Testis (tissue), 3 donors: Measurements from ENCODE around the gene ST7. TPM values are rescaled to one million over a fixed set of nuclear protein-coding genes. Genes with fewer than 3 reads are reported as not detected.

Experiments
- DNase-seq: peaks from one replicate; pipeline ENCODE4 v3.0.0-alpha.2; 2019
- H3K27ac ChIP-seq, 2 donors: fragments of 200-600 bp; sonication (generic); one replicate each; pipeline ENCODE4 v1.5.1; 2019
- H3K27me3 ChIP-seq: fragments of 200-600 bp; sonication (generic); one replicate; pipeline ENCODE4 v1.5.1; 2019
- H3K36me3 ChIP-seq: fragments of 200-600 bp; sonication (generic); one replicate; pipeline ENCODE4 v1.5.1; 2017; ENCODE audit warnings: low read depth; ENCODE audit errors: missing control alignments
- H3K4me1 ChIP-seq: fragments of 200-600 bp; sonication (generic); one replicate; pipeline ENCODE4 v1.5.1; 2019
- H3K4me3 ChIP-seq, 2 donors: fragments of 200-600 bp; sonication (generic); one replicate each; pipeline ENCODE4 v1.5.1; 2017 to 2019
- H3K9me3 ChIP-seq: fragments of 200-600 bp; sonication (generic); one replicate; pipeline ENCODE4 v1.5.1; 2017
- POLR2A ChIP-seq: fragments of 450-650 bp; IDR thresholded peaks from one replicate; pipeline ENCODE4 v1.6.1; 2017; ENCODE audit warnings: antibody characterized with exemption, mild to moderate bottlenecking, moderate library complexity
- WGBS, 2 donors: methylation state at CpG; one replicate each; pipeline ENCODE4 v1.1.5; 2018; 5-methylcytosine and 5-hydroxymethylcytosine counted together
- intact Hi-C: fragments of 100-400 bp; cut with DNase I; formaldehyde crosslinking; loops from one replicate; pipeline ENCODE4 v1.15.1; 2023; ENCODE audit warnings: low total_unique reads
- polyA plus RNA-seq: library from polyadenylated mRNA; stranded (reverse); fragments of 350-450 nt; fragmentation: Illumina TruSeq; extraction: RNeasy Lipid Tissue Mini Kit (QIAGEN cat#74804); gene quantifications from one replicate; pipeline ENCODE4 v1.2.3, GENCODE V29; 2014; ENCODE audit warnings: low read depth, low replicate concordance; ENCODE audit not compliant: insufficient read depth
- total RNA-seq, 2 donors: library from RNA; depleted of rRNA; stranded (reverse); fragments of >200 nt; gene quantifications; one replicate each; pipeline ENCODE4 v1.2.3, GENCODE V29; 2016
- TF ChIP-seq, protein P1 (sequence below), 3 experiments: fragments of 450-650 bp in 2 of 3; fragments of 200-600 bp in 1 of 3; sonication (generic) in 1 of 3; IDR thresholded peaks; one replicate each; pipeline ENCODE4 v1.5.1; 2016 to 2019; ENCODE audit warnings: antibody characterized with exemption in 3 of 3, mild to moderate bottlenecking in 2 of 3, moderate library complexity in 1 of 3

ST7 gene
- total and polyA plus RNA-seq, 3 donors from 2014 or later: 15.9 to 25.3 (median 23.2) TPM

DNA sequence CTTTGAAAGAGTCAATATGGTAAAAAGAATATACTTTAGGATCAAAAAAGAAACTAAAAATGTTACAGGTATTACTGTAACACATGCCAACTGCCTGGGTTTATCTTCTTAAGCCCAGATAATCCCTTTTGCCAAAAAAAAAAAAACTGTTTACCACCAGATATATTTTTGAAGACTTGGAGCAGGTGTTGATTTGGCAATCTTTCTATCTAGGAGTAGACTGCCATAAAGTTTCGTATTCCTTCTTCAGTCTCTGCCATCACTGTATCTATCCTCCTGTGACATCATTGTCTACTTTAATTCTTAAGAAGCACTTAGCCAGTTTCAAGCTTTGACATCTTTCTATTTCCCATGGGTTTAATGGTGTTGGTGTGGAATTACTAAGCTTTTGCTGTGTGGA, 161.0 kb downstream of the ST7 start:
- Histone ChIP-seq H3K27me3 (no peaks in the 10 kb centered on the region), H3K4me3 (no peak overlapping the region), H3K36me3 (no peaks in the 10 kb centered on the region), H3K27ac (no peak overlapping the region), H3K9me3 (no peaks in the 10 kb centered on the region), H3K4me1 (no peaks in the 10 kb centered on the region)
- TF ChIP-seq, protein P1, sequence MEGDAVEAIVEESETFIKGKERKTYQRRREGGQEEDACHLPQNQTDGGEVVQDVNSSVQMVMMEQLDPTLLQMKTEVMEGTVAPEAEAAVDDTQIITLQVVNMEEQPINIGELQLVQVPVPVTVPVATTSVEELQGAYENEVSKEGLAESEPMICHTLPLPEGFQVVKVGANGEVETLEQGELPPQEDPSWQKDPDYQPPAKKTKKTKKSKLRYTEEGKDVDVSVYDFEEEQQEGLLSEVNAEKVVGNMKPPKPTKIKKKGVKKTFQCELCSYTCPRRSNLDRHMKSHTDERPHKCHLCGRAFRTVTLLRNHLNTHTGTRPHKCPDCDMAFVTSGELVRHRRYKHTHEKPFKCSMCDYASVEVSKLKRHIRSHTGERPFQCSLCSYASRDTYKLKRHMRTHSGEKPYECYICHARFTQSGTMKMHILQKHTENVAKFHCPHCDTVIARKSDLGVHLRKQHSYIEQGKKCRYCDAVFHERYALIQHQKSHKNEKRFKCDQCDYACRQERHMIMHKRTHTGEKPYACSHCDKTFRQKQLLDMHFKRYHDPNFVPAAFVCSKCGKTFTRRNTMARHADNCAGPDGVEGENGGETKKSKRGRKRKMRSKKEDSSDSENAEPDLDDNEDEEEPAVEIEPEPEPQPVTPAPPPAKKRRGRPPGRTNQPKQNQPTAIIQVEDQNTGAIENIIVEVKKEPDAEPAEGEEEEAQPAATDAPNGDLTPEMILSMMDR (IDR thresholded peaks at IDR 0.05): no peak
- no peak for TF ChIP-seq POLR2A
- WGBS, 2 donors: 76 to 96% methylated on average over 1 of the region's 1 CpG
- no peak for DNase-seq
- intact Hi-C loops: loop anchor here (10.0 kb wide), 2 partner anchors 129 to 179 kb away; no protein-coding TSS in a partner anchor

DNA sequence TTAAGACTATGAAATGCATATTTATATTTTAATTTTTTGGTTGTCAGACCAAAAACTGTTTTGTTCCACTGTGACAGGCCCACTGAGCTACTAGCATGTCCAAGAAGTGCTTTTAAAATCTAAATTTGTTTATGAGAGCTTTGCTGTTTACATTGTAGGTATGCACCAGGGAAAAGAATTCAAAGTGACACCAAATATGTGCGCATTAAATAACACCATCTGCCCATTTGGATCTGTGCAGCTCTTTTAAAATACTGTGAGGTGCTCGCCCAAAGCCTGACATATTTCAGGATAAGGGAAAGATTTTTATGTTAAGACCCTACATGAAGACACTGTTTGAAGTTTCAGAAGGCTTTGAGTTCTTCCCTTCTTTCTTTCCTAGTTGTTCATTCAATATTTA, 162.9 kb downstream of the ST7 start:
- intact Hi-C loops: loop anchor here (10.0 kb wide), 2 partner anchors 131 to 181 kb away; no protein-coding TSS in a partner anchor
- DNase-seq: no peak
- Histone ChIP-seq H3K4me1 (no peaks in the 10 kb centered on the region), H3K27ac (no peak overlapping the region), H3K4me3 (no peak overlapping the region), H3K36me3 (no peaks in the 10 kb centered on the region), H3K27me3 (no peaks in the 10 kb centered on the region), H3K9me3 (no peaks in the 10 kb centered on the region)
- 96 to 97% methylated on average over 2 of the region's 2 CpGs for WGBS, 2 donors
- TF ChIP-seq, protein P1 (IDR thresholded peaks at IDR 0.05): no peak
- no peak for TF ChIP-seq POLR2A

DNA sequence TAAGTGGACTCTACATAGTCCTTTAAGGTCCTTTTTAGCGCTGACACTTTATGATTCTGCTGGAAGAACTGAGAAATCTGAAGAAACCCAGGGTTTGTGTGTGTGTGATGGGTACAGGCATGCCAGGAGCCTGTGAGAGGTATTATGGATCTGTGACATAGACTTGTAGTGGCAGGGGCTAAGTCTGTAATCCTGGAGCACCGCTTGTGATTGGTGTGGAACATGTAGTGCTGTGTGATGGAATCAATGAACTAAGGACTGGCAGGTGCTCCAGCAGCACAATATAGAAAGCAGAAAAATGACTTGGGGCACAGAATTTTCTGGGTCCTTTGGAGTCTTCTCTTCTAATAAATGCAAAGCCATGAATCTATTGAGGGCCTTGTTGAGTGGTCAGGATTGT, 163.9 kb downstream of the ST7 start:
- Histone ChIP-seq H3K4me1 (no peaks in the 10 kb centered on the region), H3K4me3 (no peak overlapping the region), H3K27me3 (no peaks in the 10 kb centered on the region), H3K9me3 (no peaks in the 10 kb centered on the region), H3K27ac (no peak overlapping the region), H3K36me3 (no peaks in the 10 kb centered on the region)
- intact Hi-C loops: loop anchor here (10.0 kb wide), 2 partner anchors 132 to 182 kb away; no protein-coding TSS in a partner anchor
- no peak for DNase-seq
- TF ChIP-seq POLR2A: no peak
- TF ChIP-seq, protein P1 (IDR thresholded peaks at IDR 0.05): no peak
- WGBS, 2 donors: 94 to 100% methylated on average over 2 of the region's 2 CpGs

DNA sequence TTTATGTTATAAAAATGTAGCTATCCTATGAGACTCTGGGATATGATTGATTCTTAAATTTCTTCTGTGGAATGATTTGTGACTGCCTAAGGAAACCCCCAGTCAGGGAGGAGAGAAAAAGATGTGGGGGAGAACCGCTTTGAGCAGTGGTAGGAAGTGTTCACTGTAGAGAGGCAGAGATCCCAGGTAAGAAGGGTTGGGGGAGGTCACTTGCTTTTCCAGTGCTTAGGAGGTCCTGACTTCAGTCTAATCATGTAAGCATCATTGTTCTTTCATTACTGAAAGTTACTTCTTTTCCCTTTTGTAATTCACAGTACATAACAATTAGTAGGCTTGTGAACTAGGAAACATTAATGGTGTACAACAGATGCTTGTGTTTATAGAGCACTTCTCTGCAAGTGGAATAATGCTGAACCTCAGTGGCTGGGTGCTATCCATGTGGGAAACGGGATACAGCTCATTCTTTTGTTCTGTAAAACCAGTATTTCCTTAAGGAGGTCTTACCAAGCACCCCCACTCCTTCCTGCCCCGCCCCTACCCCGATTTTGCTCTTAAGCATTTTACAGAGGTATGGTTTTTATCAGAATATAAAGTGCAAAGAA, 165.4 kb downstream of the ST7 start:
- no peaks in the 10 kb centered on the region for H3K4me1 ChIP-seq
- no peaks in the 10 kb centered on the region for H3K27me3 ChIP-seq
- TF ChIP-seq, protein P1 (IDR thresholded peaks at IDR 0.05): no peak
- no peak for TF ChIP-seq POLR2A
- 69% methylated on average over 4 of the region's 4 CpGs for WGBS, 2 donors
- H3K4me3 ChIP-seq: no peak overlapping the region
- H3K9me3 ChIP-seq: no peaks in the 10 kb centered on the region
- H3K36me3 ChIP-seq: no peaks in the 10 kb centered on the region
- no peak for DNase-seq
- intact Hi-C loops: loop anchor here (10.0 kb wide), 2 partner anchors 134 to 184 kb away; no protein-coding TSS in a partner anchor
- no peak overlapping the region for H3K27ac ChIP-seq
